ENCODE data around the gene TWNK.

DNA sequence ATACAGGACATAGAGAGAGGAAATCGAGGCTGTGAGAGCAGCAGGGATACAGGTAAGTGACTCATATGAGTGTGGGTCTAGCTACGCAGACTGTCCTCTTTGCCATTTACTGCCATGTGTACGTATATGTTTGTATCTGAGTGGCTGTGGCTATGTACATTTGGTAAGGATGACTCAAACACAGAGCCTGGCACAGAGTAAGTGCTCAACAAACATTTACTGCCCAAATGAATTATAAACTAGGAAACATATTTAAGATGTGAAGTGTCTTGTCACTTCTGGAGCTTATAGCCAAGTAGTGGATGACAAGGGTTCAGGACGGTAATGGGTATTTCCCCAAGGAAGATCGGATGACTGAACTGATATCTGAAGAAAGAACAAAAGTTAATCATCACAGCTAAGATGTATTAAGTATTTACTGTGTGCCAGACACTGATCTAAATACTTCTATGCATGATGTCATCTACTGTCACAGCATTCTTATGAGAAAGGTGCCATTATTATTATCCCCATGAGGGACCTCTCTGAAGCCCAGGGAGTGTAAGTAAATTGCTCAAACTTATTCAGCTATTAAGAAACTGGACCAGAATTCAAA is 6.1 kb upstream of the TWNK start:
- TF ChIP-seq, protein P1, sequence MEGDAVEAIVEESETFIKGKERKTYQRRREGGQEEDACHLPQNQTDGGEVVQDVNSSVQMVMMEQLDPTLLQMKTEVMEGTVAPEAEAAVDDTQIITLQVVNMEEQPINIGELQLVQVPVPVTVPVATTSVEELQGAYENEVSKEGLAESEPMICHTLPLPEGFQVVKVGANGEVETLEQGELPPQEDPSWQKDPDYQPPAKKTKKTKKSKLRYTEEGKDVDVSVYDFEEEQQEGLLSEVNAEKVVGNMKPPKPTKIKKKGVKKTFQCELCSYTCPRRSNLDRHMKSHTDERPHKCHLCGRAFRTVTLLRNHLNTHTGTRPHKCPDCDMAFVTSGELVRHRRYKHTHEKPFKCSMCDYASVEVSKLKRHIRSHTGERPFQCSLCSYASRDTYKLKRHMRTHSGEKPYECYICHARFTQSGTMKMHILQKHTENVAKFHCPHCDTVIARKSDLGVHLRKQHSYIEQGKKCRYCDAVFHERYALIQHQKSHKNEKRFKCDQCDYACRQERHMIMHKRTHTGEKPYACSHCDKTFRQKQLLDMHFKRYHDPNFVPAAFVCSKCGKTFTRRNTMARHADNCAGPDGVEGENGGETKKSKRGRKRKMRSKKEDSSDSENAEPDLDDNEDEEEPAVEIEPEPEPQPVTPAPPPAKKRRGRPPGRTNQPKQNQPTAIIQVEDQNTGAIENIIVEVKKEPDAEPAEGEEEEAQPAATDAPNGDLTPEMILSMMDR (IDR thresholded peaks at IDR 0.05; ENCODE audit: low read depth, low read length, poor library complexity, severe bottlenecking) = no peak
- no peak for TF ChIP-seq EZH2phosphoT487 (IDR thresholded peaks at IDR 0.05; ENCODE audit: borderline replicate concordance, low read length)

Data from DOHH2 (cell line).